Peyer's patch (tissue), 4 donors: Measurements from ENCODE around the gene IFRD2. TPM values are rescaled to one million over a fixed set of nuclear protein-coding genes. Genes with fewer than 3 reads are reported as not detected.
"Not testable (repeated sequence)": the region's sequence is repeated elsewhere in the genome, so short reads cannot be mapped to it uniquely, and the experiment has no call there.

Experiments used
- DNase-seq, 3 donors: peaks; one replicate each; pipeline ENCODE4 v3.0.0-alpha.2; 2017 to 2019
- H3K27ac ChIP-seq, 4 donors: fragments of 200-600 bp; sonication (generic); one replicate each; pipeline ENCODE4 v1.5.1; 2016 to 2019
- H3K27me3 ChIP-seq, 2 donors: fragments of 200-600 bp; sonication (generic); one replicate each; pipeline ENCODE4 v1.5.1; 2019
- H3K36me3 ChIP-seq, 3 donors: fragments of 200-600 bp; sonication (generic); one replicate each; pipeline ENCODE4 v1.5.1; 2016 to 2019
- H3K4me1 ChIP-seq, 4 donors: fragments of 200-600 bp; sonication (generic); one replicate each; pipeline ENCODE4 v1.5.1; 2016 to 2019
- H3K4me3 ChIP-seq, 4 donors: fragments of 200-600 bp; sonication (generic); 1 replicate in 3 of 4; 2 replicates in 1 of 4; pipeline ENCODE4 v1.5.1; 2016 to 2019; ENCODE audit warnings: mild to moderate bottlenecking in 1 of 4
- H3K9me3 ChIP-seq, 4 donors: fragments of 200-600 bp; sonication (generic); one replicate each; pipeline ENCODE4 v1.5.1; 2016 to 2019; ENCODE audit warnings: mild to moderate bottlenecking in 1 of 4
- CTCF ChIP-seq, 6 experiments: fragments of 450-650 bp in 4 of 6; fragments of 200-600 bp in 2 of 6; sonication (generic) in 1 of 6; IDR thresholded peaks; one replicate each; pipeline ENCODE4 v1.5.1; 2017 to 2019; ENCODE audit warnings: antibody characterized with exemption in 6 of 6, mild to moderate bottlenecking in 3 of 6, moderate library complexity in 1 of 6
- POLR2A ChIP-seq, 2 donors: fragments of 450-650 bp; IDR thresholded peaks; one replicate each; pipeline ENCODE4 v1.5.1; 2017; ENCODE audit warnings: antibody characterized with exemption in 2 of 2, mild to moderate bottlenecking in 2 of 2, moderate library complexity in 2 of 2
- total RNA-seq, 4 donors: library from RNA; depleted of rRNA; stranded (reverse); fragments of >200 nt; gene quantifications; one replicate each; pipeline ENCODE4 v1.1.0, GENCODE V29; 2016

IFRD2 gene
- total RNA-seq, 4 donors from 2014 or later, result 75.5 to 205 (median 140) TPM

- no peak for DNase-seq
- Histone ChIP-seq H3K4me3 (no peak overlapping the region), H3K36me3 (peaks cover 0 to 38% (median 0%) of the 10 kb centered on the region in 3 donors), H3K4me1 (peaks cover 0 to 15% (median 9%) of the 10 kb centered on the region in 4 donors), H3K27me3 (no peaks in the 10 kb centered on the region), H3K27ac (no peak overlapping the region), H3K9me3 (no peaks in the 10 kb centered on the region)
- no peak for TF ChIP-seq POLR2A (IDR thresholded peaks at IDR 0.05)
- TF ChIP-seq CTCF (IDR thresholded peaks at IDR 0.05), result no peak
Observed at GRCh38 chr3:50289130-50289529, 3.1 kb downstream of the IFRD2 start.

GRCh38 chr3:50288387-50289007 is 3.7 kb downstream of the IFRD2 start:
- Histone ChIP-seq H3K27ac (no peak overlapping the region), H3K4me3 (no peak overlapping the region), H3K9me3 (no peaks in the 10 kb centered on the region), H3K36me3 (peaks cover 0 to 38% (median 0%) of the 10 kb centered on the region in 3 donors), H3K4me1 (peaks cover 0 to 15% (median 9%) of the 10 kb centered on the region in 4 donors), H3K27me3 (no peaks in the 10 kb centered on the region)
- no peak for DNase-seq
- TF ChIP-seq CTCF (IDR thresholded peaks at IDR 0.05), result no peak
- no peak for TF ChIP-seq POLR2A (IDR thresholded peaks at IDR 0.05)

- H3K27ac ChIP-seq, result no peak overlapping the region
- no peaks in the 10 kb centered on the region for H3K9me3 ChIP-seq
- peaks cover 0 to 15% (median 5%) of the 10 kb centered on the region in 4 donors for H3K4me1 ChIP-seq
- no peak overlapping the region for H3K4me3 ChIP-seq
- DNase-seq, result no peak
- no peaks in the 10 kb centered on the region for H3K27me3 ChIP-seq
- TF ChIP-seq CTCF (IDR thresholded peaks at IDR 0.05), result no peak
- no peak for TF ChIP-seq POLR2A (IDR thresholded peaks at IDR 0.05)
- peaks cover 0 to 38% (median 0%) of the 10 kb centered on the region in 3 donors for H3K36me3 ChIP-seq
Observed at GRCh38 chr3:50287262-50287661, 5.0 kb downstream of the IFRD2 start.

GRCh38 chr3:50286322-50287227 is 5.7 kb downstream of the IFRD2 start:
- peak in 1 of 3 donors; percentile 42 for DNase-seq
- Histone ChIP-seq H3K27ac (no peak overlapping the region), H3K9me3 (no peaks in the 10 kb centered on the region), H3K36me3 (peaks cover 0 to 38% (median 0%) of the 10 kb centered on the region in 3 donors), H3K4me1 (peaks cover 0 to 14% (median 2%) of the 10 kb centered on the region in 4 donors), H3K4me3 (no peak overlapping the region), H3K27me3 (no peaks in the 10 kb centered on the region)
- no peak for TF ChIP-seq POLR2A (IDR thresholded peaks at IDR 0.05)

GRCh38 chr3:50284121-50284520 is 8.1 kb downstream of the IFRD2 start:
- H3K27ac ChIP-seq, H3K27me3 ChIP-seq, H3K9me3 ChIP-seq, H3K4me1 ChIP-seq, H3K4me3 ChIP-seq, DNase-seq: not testable (repeated sequence)
- H3K36me3 ChIP-seq, result peaks cover 0 to 25% (median 0%) of the 10 kb centered on the region in 3 donors

- no peak for DNase-seq
- H3K27ac ChIP-seq, result no peak overlapping the region
Observed at GRCh38 chr3:50279255-50280016, 12.8 kb downstream of the IFRD2 start.

More at GRCh38 chr3:50279255-50280016, 12.8 kb downstream of the IFRD2 start:
- TF ChIP-seq POLR2A (IDR thresholded peaks at IDR 0.05) (no peak), CTCF (IDR thresholded peaks at IDR 0.05) (no peak)
- H3K9me3 ChIP-seq, result no peaks in the 10 kb centered on the region
- peaks cover 0 to 9% (median 0%) of the 10 kb centered on the region in 3 donors for H3K36me3 ChIP-seq
- H3K27me3 ChIP-seq, result no peaks in the 10 kb centered on the region
- peaks cover 0 to 18% (median 1%) of the 10 kb centered on the region in 4 donors for H3K4me1 ChIP-seq
- H3K4me3 ChIP-seq, result no peak overlapping the region
